HEK293T (cell line): ENCODE results near the gene PLA2G15.

Source experiments
- CTCF ChIA-PET: fragments of 350-600 bp; formaldehyde crosslinking; extraction: SDS; loops from one replicate; lab custom pipeline; 2021; ENCODE audit warnings: antibody characterized with exemption, inconsistent platforms; lab: Yijun Ruan, JAX
- POLR2A ChIA-PET: fragments of 350-600 bp; formaldehyde crosslinking; extraction: SDS; loops from one replicate; lab custom pipeline; 2020; ENCODE audit warnings: antibody characterized with exemption, inconsistent platforms; lab: Yijun Ruan, JAX
- DNase-seq: peaks from one replicate; pipeline ENCODE4 v3.0.0; 2012; ENCODE audit warnings: mixed read lengths; ENCODE audit errors: extremely low spot score
- ARNT ChIP-seq: fragments of 450-650 bp; IDR thresholded peaks from 2 replicates; pipeline ENCODE4 v1.6.1; 2017; ENCODE audit warnings: mild to moderate bottlenecking
- BHLHE40 ChIP-seq: fragments of 450-650 bp; IDR thresholded peaks from 2 replicates; pipeline ENCODE4 v1.6.1; 2016; ENCODE audit warnings: mild to moderate bottlenecking, moderate library complexity, borderline replicate concordance
- CTBP1 ChIP-seq: fragments of 450-650 bp; IDR thresholded peaks from 2 replicates; pipeline ENCODE4 v1.6.1; 2016; ENCODE audit warnings: borderline replicate concordance
- ELF4 ChIP-seq: fragments of 450-650 bp; IDR thresholded peaks from 2 replicates; pipeline ENCODE4 v1.6.1; 2017; ENCODE audit warnings: antibody characterized with exemption
- FOXA1 ChIP-seq: fragments of 450-650 bp; IDR thresholded peaks from 2 replicates; pipeline ENCODE4 v1.6.1; 2016; ENCODE audit warnings: mild to moderate bottlenecking
- FOXK2 ChIP-seq: fragments of 450-650 bp; IDR thresholded peaks from 2 replicates; pipeline ENCODE4 v1.6.1; 2016; ENCODE audit warnings: mild to moderate bottlenecking
- FOXM1 ChIP-seq: fragments of 450-650 bp; IDR thresholded peaks from 2 replicates; pipeline ENCODE4 v1.6.1; 2017; ENCODE audit warnings: mild to moderate bottlenecking, borderline replicate concordance
- HDGF ChIP-seq: fragments of 450-650 bp; IDR thresholded peaks from 2 replicates; pipeline ENCODE4 v1.6.1; 2017; ENCODE audit warnings: antibody characterized with exemption, borderline replicate concordance
- L3MBTL2 ChIP-seq: fragments of 450-650 bp; conservative IDR thresholded peaks from 2 replicates; pipeline ENCODE4 v1.6.1; 2016; ENCODE audit warnings: mild to moderate bottlenecking
- LEF1 ChIP-seq: fragments of 450-650 bp; IDR thresholded peaks from 2 replicates; pipeline ENCODE4 v1.6.1; 2017; ENCODE audit warnings: mild to moderate bottlenecking, borderline replicate concordance
- NFRKB ChIP-seq: fragments of 450-650 bp; IDR thresholded peaks from 2 replicates; pipeline ENCODE4 v1.6.1; 2016; ENCODE audit warnings: mild to moderate bottlenecking, moderate library complexity
- SP1 ChIP-seq: fragments of 450-650 bp; IDR thresholded peaks from 2 replicates; pipeline ENCODE4 v1.6.1; 2017
- SUZ12 ChIP-seq: fragments of 450-650 bp; IDR thresholded peaks from 2 replicates; pipeline ENCODE4 v1.6.1; 2016; ENCODE audit warnings: mild to moderate bottlenecking
- TARDBP ChIP-seq: fragments of 450-650 bp; IDR thresholded peaks from 2 replicates; pipeline ENCODE4 v1.6.1; 2016
- ZNF384 ChIP-seq: fragments of 450-650 bp; IDR thresholded peaks from 2 replicates; pipeline ENCODE4 v1.6.1; 2016
- TF ChIP-seq, protein P1 (sequence below): fragments of 450-650 bp; IDR thresholded peaks from 2 replicates; pipeline ENCODE4 v1.6.1; 2016

PLA2G15 gene

DNA sequence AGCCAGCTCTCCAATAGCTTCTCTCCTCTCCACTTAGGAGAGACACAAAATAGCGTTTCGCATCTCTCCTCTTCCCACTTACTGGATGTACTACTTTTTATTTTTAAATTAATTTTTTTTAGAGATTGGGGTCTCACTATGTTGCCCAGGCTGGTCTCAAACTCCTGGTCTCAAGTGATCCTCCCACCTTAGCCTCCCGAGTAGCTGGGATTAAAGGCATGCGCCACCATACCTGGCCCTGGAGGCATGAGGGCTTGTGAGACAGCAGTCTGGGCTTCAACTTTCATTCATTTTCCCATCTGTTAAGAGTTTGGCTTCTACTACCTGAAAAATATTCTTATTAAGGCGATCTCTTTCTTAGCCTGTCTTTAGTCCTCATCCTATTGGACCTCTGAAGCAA is 47.3 kb downstream of the PLA2G15 start:
- no peak for TF ChIP-seq SUZ12
- no peak for TF ChIP-seq FOXK2
- no peak for TF ChIP-seq FOXM1
- no peak for TF ChIP-seq FOXA1
- no peak for TF ChIP-seq ZNF384
- TF ChIP-seq NFRKB: no peak
- TF ChIP-seq, protein P1, sequence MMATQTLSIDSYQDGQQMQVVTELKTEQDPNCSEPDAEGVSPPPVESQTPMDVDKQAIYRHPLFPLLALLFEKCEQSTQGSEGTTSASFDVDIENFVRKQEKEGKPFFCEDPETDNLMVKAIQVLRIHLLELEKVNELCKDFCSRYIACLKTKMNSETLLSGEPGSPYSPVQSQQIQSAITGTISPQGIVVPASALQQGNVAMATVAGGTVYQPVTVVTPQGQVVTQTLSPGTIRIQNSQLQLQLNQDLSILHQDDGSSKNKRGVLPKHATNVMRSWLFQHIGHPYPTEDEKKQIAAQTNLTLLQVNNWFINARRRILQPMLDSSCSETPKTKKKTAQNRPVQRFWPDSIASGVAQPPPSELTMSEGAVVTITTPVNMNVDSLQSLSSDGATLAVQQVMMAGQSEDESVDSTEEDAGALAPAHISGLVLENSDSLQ: no peak
- no peak for TF ChIP-seq HDGF
- no peak for TF ChIP-seq BHLHE40
- TF ChIP-seq TARDBP: no peak
- TF ChIP-seq LEF1: no peak
- no peak for TF ChIP-seq ELF4
- no peak for TF ChIP-seq L3MBTL2
- TF ChIP-seq CTBP1: no peak
- TF ChIP-seq ARNT: no peak
- TF ChIP-seq SP1: no peak
- POLR2A ChIA-PET: interaction anchor here (1.7 kb wide), 1 partner anchor 19 kb away, joined by 5 read pairs; the partner anchor contains the start of genes PRMT7 and SLC7A6OS
- DNase-seq: no peak
- CTCF ChIA-PET: no interaction called here

DNA sequence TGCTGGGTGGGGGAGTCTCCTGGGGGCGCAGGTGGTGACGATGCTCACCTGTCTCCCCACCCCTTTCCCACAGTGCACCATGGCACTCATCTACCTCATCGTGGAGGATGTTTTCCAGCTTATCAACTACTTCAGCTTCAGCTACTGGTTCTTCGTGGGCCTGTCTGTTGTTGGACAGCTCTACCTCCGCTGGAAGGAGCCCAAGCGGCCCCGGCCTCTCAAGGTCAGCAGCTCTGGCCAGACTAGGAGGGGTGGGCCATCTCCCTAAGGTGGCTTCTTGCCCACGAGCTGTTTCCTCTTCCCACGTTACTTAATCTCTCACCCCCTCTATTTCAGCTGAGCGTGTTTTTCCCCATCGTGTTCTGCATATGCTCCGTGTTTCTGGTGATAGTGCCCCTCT is 51.1 kb downstream of the PLA2G15 start:
- POLR2A ChIA-PET: no interaction called here
- DNase-seq: no peak
- no peak for TF ChIP-seq FOXA1
- CTCF ChIA-PET: interaction anchor here (0.6 kb wide), 1 partner anchor 21 kb away, joined by 3 read pairs; no protein-coding TSS in a partner anchor

DNA sequence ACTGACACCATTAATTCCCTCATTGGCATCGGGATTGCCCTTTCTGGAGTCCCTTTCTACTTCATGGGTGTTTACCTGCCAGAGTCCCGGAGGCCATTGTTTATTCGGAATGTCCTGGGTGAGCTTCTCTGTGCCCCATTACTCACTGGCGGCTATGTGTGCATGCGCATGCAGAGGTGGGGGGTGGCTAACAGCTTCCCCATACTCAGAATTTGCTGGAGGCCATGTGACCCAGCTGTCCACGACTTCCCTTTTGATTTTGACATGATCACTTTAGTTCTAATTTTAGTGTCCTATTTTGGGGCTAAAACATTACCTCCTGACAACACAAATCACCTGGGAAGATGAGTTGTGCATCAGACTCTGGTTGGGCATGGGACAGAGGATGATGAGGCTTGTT is 51.5 kb downstream of the PLA2G15 start:
- CTCF ChIA-PET: interaction anchor here (0.6 to 1.0 kb wide), 2 partner anchors 21 to 32 kb away, joined by 3 read pairs; partner anchors contain the start of gene SLC7A6
- TF ChIP-seq L3MBTL2 (no peak), TARDBP (no peak), NFRKB (no peak), HDGF (no peak), ARNT (no peak), BHLHE40 (no peak), FOXM1 (no peak), FOXA1 (no peak), CTBP1 (no peak), FOXK2 (no peak), LEF1 (no peak), ZNF384 (no peak)
- TF ChIP-seq, protein P1: no peak
- POLR2A ChIA-PET: no interaction called here
- DNase-seq: no peak

DNA sequence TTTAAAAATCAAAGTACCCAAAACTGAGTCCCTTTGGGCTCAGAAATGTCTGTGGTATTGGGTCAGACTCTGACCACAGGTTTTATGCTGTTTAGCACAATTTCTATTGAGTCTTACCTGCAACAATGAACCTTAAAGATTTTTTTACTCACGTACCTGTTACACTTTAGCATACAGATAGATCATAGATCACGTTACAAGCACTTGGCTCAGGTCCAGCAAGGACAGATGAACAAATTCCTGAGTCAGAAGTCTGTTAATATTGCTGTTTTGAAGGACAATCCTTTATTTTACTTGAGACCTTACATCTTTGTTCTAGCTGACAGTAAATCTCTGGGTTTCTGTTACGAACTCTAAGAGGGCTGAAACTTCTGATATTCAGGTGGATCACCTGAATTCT is 52.7 kb downstream of the PLA2G15 start:
- DNase-seq: no peak
- TF ChIP-seq SUZ12 (no peak), CTBP1 (no peak), FOXK2 (no peak), LEF1 (no peak), L3MBTL2 (no peak), TARDBP (no peak), FOXA1 (no peak), BHLHE40 (no peak), NFRKB (no peak), FOXM1 (no peak), ARNT (no peak), ELF4 (no peak), SP1 (no peak), HDGF (no peak), ZNF384 (no peak)
- TF ChIP-seq, protein P1: no peak
- ChIA-PET CTCF (no interaction called here), POLR2A (interaction anchor here (2.3 kb wide), 1 partner anchor 34 kb away, joined by 10 read pairs; the partner anchor contains the start of gene SLC7A6)

DNA sequence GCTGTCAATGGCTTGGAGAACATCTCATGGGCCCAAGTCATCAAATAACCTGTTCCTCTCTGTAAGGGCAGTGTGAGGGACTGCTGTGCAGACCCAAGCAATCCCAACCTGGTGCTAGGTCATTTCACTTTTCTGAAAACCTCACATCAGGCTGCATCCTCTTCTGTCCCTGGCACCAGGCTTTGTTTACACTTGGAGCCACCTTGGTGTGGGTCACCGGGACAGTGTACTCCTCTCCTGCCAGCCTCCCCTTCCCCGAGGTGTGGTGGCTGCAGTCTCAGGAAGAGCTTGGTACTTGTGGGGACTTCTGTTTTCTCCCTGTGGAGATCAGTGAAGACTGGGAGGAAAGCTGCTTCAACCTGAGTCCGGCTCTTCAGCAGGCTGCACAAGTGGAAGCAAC is 53.1 kb downstream of the PLA2G15 start:
- DNase-seq: no peak
- no peak for TF ChIP-seq L3MBTL2
- TF ChIP-seq CTBP1: no peak
- TF ChIP-seq TARDBP: no peak
- no peak for TF ChIP-seq SP1
- no peak for TF ChIP-seq NFRKB
- TF ChIP-seq FOXA1: no peak
- no peak for TF ChIP-seq SUZ12
- TF ChIP-seq ZNF384: no peak
- TF ChIP-seq ARNT: no peak
- TF ChIP-seq FOXM1: no peak
- TF ChIP-seq, protein P1: no peak
- TF ChIP-seq FOXK2: no peak
- TF ChIP-seq LEF1: no peak
- no peak for TF ChIP-seq BHLHE40
- TF ChIP-seq ELF4: no peak
- no peak for TF ChIP-seq HDGF
- ChIA-PET CTCF (no interaction called here), POLR2A (interaction anchor here (2.3 kb wide), 1 partner anchor 34 kb away, joined by 10 read pairs; the partner anchor contains the start of gene SLC7A6)
